ENCODE measurements around the gene ERBB4.

ERBB4 gene

GRCh38 chr2:212265777-212266176 is 272.8 kb downstream of the ERBB4 start:
- no peak for TF ChIP-seq CTCF (IDR thresholded peaks at IDR 0.05)

- TF ChIP-seq CTCF (IDR thresholded peaks at IDR 0.05) = no peak
These were observed 274.4 kb downstream of the ERBB4 start for GRCh38 chr2:212264187-212264586.

DNA sequence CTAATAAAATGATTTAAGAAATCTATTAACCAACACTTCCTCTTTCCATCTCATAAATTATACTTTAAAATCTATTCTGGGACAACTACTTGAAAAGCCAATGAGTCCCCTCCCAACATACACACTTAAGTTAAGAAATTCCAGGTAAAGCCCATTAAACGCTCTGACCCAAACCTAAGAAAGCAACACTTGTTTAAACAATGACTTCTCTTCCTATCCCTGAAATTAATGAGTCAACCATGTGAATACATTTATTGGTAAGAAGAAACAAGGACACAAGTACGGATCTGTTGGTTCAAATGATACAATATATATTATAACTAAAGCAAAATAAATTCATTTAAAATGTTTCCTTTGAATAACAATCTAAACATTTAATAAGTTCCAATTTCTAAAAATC is 279.4 kb downstream of the ERBB4 start:
- no peak for TF ChIP-seq CTCF (IDR thresholded peaks at IDR 0.05)

- TF ChIP-seq CTCF (IDR thresholded peaks at IDR 0.05) = no peak
These were observed 284.3 kb downstream of the ERBB4 start for GRCh38 chr2:212254339-212254738.

DNA sequence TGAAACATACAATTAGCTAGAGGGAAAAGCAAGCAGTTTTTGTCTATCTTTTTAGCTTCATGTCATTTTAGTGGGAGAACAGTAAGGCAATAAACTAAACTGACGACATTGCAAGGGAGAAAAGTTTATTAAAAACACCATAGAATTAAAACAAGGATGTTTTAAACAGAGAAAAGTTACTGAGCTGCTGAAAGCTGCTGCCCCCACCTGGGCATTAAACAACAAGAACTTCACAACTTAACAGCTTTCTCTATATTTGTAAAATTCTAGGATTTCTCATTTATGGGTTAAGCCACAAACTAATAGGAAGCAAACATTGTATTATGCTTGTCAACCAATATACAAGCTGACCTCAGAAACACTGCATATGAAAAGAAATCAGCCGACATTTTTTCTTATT is 289.2 kb downstream of the ERBB4 start:
- peak; percentile 49; the same call in 1 of the 2 replicates for TF ChIP-seq CTCF (IDR thresholded peaks at IDR 0.05)

DNA sequence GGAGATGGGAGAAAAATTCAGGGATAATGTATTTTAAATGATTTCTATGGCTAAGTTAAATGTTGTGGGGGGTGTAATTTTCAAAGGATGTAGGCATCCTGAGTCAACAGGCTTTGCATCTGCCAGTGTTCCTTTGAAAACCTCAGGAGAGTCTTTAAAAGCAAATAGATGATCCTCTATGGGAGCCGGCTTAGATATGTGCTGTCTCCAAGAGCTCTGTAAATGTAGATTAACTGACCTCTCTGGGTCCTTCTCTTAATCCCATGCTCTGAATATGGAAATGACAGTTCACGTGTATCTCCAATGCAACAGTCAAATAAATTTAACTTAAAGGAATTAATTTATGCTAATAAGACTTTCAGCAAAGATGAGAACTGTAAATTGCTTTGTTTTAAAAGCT is 292.7 kb downstream of the ERBB4 start:
- TF ChIP-seq CTCF (IDR thresholded peaks at IDR 0.05) = no peak

GRCh38 chr2:212242724-212243123 is 295.9 kb downstream of the ERBB4 start:
- TF ChIP-seq CTCF (IDR thresholded peaks at IDR 0.05) = no peak

DNA sequence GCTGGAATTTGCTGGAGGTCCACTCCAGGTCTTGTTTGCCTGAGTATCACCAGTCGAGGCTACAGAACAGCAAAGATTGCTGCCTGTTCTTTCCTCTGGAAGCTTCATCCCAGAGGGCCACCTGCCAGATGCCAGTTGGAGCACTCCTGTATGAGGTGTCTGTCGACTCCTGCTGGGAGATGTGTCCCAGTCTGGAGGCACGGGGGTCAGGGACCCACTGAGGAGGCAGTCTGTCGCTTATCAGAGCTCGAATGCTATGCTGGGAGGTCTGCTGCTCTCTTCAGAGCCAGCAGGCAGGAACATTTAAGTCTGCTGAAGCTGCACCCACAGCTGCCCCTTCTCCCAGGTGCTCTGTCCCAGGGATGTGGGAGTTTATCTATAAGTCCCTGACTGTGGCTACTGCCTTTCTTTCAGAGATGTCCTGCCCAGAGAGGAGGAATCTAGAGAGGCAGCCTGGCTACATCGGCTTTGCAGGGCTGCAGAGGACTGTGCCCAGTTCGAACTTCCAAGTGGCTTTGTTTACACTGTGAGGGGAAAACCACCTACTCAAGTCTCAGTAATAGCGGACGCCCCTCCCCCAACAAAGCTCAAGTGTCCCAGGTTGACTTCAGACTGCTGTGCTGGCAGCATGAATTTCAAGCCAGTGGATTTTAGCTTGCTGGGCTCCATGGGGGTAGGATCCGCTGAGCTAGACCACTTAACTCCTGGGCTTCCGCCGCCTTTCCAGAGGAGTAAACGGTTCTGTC is 301.1 kb downstream of the ERBB4 start:
- no peak for TF ChIP-seq CTCF (IDR thresholded peaks at IDR 0.05)
